GM19351 (cell line): ENCODE data around the gene HDAC11.
"Not testable (repeated sequence)": the region's sequence is repeated elsewhere in the genome, so short reads cannot be mapped to it uniquely, and the experiment has no call there.

Experiments
- ATAC-seq: cut with Tn5 transposase; IDR thresholded peaks from one replicate; pipeline ENCODE4 v1.9.1; 2021; ENCODE audit warnings: mild to moderate bottlenecking, moderate library complexity; ENCODE audit not compliant: unreplicated experiment

Gene HDAC11

DNA sequence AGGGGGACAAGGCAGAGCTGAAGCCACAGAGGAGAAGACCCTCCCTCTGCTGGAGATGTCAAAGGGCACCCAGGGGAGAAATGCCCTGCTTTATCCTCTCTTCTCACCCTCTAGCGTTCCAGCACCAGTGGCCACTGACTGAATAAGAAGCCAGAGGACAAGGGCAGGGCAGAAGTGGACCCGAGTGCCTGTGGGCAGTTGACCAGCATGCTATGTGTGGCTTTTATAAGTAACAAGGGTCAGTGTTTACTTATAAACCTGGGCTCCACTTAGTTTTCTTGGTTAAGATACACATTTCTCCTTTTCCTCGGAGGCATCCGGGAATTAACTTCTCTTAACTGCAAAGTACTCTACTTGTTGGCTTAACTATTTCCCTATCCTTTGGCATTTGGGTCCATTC is 13.3 kb upstream of the HDAC11 start:
- no peak for ATAC-seq

DNA sequence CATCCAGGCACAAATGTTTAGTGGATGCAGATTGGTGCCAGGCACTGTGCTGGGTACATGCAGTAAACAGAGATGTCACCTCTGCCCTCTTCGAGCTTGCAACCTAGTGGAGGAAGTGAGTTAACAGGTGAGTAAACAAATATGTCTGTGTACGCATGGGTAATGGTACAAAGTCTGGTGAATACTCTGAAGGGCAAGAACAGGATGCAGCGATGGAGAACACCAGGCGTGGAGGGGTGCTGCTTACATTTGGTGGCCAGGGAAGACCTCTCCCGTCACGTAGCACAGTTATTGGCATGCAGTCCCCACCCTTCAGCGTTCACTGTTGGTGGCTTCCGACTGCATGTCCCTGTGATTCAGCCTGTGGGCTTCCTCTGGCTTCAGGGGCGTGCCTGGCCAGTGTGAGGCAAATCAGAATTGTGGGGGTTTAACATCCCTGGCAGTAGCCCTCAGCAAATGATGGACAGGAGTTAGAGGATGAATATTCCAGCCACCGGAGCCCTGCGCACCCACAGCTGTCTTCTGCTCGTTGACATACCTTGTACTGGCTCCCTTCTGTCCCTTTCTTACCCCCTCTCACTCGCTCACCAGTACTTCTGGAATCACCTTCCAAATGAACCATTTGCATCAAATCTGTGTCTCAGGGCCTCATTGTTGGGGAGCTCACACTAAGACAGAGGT is 9.1 kb upstream of the HDAC11 start:
- ATAC-seq, result no peak

DNA sequence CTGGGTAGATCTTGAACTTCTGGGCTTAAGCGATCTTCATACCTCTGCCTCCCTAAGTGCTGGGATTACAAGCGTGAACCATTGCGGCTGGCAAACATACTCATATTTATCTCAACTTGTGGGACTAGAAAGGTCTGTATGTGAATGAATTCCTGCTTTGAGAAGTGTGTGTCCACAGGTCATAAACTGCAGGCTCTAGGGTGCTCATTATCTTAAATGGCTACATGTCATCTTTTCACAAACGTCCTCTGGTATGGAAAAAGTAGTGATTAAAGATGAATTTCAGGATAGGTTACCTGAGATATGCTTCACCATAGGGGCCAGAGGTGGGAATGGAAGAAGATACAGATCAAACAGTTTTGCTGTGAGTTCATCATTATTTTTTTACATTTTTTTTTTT is 7.8 kb upstream of the HDAC11 start:
- ATAC-seq, result no peak

DNA sequence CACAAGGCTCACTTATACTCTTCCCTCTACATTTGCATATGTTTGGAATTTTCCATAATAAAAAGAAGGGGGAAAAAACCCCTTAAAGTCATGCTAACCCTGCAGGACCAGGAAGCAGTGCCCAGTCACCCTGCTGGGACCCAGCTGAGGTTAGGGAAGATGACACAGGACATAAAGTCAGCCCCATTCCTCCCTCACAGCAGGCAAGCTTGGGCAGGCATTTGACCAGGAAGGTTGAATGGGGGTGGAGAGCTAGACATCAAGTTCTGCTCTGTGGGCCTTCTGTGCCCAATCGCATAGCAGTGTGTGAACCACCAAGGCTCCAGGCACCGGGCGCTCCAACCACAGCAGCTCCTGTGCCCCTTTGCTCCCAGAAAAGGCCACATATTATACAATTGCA is 7.1 kb upstream of the HDAC11 start:
- ATAC-seq, result no peak

DNA sequence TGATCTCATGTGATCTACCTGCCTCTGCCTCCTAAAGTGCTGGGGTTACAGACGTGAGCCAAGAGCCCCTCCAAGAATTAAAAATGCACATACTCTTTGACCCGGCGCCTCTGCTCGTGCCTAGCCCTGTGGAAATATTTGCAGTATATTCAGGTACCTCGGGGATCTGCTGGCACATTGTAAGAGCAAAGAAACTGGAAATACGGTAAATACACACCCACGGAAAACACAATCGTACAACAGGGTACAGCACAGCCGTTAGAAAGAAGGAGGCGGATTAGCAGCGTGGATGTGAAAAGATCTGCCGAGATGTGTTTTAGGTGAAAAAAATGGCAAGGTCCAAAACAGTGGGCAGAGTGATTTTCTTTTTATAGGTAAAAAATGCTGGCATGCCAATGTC is 6.1 kb upstream of the HDAC11 start:
- no peak for ATAC-seq

DNA sequence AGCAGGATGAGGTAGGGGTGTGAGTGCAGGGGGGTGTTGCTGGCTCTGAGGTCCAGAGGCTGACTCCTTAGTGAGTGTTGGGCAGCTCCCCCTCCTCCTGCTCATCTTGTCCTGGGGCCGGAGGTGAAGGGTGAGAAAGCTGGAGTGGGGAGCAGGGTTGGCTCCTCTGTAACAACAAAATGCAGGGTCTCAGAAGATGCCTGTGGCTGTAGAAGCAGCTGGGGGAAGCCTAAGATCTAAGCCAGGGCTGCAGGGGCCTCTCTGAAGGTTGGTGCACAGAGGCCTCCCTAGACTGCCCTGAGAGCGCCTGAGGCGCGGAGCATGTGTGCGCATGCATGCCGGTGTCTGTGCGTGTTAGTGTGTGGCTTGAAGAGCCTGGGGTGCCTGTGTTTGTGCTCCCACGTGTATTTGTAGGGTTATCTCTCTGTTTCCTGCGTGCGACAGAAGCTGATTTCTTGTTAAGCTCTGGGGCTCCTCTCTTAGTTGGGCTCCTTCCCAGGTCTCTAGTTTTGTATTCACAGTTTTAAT is 5.3 kb upstream of the HDAC11 start:
- no peak for ATAC-seq

DNA sequence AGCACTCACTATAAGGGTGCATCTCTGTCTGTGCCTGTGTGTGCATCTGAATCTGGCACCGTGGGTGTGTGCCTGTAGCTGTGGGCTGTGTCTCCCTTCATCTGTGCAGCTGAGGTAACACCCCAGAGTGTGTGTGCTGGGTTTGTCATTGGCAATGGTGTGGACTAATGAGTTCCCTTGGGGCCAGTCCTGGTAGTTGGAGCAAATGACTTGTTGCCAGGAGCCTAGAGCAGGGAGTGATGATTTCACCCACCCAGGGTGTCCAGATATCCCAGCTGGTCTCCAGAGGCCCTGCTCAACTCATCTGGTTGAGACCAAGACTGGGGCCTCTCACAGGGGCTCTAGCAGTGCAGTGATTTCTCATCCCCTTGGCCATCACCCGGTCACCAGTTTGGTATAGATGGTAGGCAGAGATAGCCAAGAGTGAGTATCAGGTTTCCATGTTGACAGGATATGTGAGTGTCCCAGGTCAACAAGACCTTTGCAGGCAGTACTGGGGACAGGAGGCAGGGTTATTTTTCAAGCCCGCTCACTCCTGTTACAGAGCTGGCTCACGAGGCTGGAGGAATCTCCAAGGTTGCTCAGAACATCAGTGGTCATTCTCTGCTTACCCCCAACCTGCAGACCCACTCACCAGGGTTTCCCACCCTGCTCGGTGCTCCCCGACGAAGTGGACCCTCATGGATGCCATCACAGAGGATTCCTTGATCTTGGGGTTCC is 4.1 kb upstream of the HDAC11 start:
- no peak for ATAC-seq

DNA sequence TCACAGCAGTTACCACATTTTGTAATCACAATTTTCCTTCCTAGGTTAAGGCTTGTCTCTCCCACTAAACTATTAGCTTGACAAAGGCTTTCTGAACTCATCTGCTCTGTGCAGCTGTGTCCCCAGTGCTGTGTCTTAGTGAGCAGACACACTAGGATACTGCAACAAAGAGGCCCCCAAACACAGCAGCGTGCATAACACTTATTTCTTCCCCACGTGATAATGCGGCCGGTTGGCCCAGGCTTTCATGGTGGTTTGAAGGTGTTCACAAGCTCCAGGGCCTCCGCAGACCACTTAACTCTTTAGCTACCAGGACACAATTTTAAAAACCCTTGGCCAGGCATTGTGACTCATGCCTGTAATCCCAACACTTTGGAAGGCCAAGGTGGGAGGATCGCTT is 2.2 kb upstream of the HDAC11 start:
- no peak for ATAC-seq

DNA sequence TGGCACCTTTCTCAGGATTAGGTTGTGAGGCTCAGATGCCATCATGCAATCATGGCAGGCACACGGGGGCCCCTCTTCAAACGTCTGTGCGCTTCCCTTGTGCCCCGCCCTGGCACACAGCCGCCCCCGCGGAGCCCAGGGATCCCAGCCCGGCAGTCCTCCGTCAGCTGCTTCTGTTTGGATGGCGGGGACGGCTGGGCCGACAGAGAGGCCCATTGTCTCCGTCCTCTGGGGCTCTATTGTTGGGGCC is 849 bp upstream of the HDAC11 start:
- ATAC-seq, result peak; percentile 10

DNA sequence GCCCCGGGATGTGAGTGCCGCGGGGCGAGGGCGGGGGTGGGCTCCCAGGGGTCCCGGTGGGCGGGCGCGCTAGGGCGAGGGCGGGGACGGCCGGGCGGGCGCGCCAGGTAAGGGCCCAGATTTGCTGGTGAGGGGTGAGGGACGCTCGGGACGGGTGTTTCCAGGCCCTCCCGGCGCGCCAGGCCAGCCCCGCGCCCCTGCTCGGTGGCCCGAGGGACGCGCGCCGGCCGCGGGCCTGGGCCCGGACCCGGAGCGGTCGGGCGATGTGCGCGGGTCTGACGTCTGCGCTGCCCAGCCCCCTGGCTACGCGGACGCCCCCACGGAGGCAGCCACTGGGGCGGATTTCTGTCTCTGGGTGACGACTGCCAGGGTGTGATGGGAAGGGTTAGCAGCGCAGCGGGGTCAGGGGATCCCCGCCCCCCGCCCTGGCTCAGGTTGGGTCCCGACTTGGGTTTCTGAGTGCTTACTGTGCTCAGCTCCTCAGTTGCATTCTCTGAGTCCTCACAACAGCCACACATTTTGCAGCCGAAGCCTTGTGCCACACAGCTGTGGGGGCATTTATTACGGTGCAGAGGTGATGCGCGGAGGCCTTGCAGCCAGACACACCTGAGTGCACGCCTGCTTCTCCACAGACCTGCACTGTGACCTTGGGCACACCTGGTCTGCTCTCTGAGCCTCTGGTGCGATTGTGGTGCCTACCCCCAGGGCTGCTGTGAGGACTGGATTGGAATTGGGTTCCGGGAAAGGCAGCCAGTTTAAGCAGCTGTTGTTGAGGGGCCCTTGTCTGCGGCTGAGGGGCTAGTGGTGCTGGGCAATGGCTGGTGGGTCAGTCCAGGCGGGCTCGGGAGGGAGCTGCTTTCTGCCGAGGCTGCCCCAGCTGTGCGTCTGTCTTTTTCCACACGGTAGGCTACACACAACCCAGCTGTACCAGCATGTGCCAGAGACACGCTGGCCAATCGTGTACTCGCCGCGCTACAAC is 523 bp downstream of the HDAC11 start:
- ATAC-seq, result peak; percentile 27

DNA sequence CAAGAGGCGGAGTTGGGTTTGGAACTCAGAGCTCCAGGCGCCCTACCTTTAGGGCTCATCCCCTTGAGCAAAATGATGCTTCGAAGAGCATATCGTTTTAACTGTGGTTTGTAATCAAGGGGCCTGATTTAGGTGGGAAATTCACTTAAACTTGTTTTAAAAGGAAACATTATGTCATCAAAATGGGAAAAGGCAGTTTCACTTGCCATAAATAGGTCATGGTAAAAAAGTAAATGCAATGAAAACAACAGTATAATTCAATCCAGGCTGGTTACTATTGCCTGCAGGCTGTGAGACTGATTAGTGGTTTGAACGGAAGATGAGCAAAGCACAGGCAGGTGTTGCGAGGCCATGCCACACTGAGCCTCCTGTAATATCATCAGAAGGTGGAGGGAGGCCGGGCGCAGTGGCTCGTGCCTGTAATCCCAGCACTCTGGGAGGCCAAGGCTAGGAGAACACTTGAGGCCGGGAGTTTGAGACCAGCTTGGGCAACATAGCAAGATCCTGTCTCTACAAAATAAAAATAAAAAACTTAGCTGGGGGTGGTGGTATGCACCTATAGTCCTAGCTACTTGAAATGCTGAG is 2.1 kb downstream of the HDAC11 start:
- no peak for ATAC-seq

DNA sequence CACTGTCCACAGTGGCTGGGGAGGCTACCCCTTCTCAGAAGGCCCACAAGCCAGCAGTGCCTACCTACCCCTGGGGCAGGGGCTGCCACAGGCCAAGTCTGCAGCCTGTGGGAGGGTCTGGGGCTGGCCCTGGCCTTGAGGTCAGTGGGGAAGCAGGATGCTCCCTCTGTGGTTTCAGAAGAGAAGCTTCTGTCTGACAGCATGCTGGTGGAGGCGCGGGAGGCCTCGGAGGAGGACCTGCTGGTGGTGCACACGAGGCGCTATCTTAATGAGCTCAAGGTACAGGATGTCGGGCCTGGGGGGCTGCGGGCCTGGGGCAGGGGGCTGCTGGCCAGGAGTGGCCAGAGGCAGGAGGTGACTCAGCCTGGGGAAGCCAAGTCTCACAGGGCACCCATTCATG is 3.2 kb downstream of the HDAC11 start:
- ATAC-seq, result no peak

DNA sequence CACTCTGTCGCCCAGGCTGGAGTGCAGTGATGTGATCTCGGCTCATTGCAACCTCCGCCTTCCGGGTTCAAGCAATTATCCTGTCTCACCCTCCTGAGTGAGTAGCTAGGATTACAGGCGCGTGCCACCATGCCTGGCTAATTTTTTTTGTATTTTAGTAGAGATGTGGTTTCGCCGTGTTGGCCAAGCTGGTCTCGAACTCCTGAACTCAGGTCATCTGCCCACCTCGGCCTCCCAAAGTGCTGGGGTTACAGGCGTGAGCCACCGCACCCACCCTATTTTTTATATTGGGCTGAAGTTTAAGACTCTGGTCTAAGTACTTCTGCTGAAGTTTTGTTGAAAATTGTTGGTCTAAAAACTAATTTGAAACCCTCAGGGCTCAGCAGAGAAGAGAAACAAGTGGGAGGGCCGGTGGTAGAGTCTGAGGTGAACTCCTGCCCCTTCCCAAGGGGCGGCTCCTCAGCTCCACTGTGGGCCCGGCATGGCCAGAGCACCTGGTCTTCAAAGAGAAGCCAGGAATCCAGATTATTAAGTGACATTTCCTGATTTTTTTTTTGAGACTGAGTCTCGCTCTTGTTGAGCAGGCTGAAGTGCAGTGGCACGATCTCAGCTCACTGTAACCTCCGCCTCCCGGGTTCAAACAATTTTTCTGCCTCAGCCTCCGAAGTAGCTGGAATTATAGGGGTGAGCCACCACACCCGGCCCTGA is 4.0 kb downstream of the HDAC11 start:
- no peak for ATAC-seq

DNA sequence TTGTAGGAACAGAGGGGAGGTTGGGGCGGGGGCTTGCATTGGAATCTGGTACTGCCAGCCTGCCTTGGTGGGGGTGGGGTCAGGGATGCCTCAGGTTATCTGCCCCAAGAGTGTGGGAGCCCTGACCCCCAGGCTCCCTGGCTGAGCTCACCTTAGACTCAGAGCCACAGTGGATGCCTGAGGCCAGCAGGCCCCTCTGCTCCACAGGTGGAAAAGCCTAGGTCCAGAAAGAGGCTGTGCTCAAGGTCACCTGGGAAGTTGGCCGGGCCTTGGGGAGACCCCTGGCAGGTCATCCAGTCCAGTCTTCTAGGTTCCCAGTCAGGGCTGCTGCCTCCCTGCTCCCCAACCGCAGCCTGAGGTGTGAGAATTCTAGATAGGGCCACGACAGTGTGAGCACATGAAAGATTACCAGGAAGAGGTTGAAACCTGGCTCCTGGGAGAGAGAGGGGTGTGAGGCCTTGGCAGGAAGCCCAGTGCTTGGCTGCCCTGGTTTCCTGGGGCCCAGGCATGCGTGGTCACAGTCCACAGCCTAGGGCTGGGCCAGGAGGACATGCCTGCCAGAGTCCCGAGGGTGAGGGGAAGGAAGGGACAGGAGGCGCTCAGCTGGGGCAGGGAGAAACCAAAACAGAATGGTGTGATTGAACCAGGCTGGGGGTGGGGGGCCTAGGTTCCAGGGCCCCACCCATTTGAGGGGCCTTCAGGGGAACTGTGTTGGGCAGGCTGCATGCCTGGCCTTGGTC is 4.9 kb downstream of the HDAC11 start:
- no peak for ATAC-seq

DNA sequence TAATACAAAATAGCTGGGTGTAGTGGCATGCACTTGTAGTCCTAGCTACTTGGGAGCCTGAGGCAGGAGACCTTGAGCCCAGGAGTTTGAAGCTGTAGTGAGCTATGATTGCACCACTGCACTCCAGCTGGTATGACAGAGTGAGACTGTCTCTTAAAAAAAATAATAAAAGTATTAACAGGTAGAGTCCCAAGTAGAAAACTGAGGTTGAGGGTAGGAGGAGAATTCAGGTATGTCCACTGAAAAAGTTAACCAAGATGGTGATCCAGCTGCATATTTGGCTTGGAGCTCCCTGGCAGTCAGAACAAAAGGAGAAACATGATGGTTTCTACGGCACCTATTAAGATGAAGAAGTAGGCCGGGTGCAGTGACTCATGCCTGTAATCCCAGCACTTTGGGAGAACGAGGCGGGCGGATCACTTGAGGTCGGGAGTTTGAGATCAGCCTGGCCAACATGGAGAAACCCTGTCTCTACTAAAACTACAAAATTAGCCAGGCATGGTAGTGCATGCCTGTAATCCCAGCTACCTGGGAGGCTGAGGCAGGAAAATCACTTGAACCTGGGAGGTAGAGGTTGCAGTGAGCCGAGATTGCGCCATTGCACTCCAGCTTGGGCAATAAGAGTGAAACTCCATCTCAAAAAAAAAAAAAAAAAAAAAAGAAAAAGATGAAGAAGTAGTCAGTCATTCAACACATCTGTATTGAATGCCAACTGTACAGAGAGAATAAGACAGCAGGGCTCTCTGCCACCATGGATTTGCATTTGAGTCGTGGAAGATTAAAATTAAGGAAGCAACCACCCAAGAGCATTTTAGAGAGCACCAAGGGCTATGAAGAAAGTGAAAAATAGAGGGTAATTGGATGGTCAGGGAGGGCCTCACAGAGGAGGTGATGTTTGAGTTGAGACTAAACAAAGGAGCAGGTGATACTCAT is 5.8 kb downstream of the HDAC11 start:
- not testable (repeated sequence) for ATAC-seq

DNA sequence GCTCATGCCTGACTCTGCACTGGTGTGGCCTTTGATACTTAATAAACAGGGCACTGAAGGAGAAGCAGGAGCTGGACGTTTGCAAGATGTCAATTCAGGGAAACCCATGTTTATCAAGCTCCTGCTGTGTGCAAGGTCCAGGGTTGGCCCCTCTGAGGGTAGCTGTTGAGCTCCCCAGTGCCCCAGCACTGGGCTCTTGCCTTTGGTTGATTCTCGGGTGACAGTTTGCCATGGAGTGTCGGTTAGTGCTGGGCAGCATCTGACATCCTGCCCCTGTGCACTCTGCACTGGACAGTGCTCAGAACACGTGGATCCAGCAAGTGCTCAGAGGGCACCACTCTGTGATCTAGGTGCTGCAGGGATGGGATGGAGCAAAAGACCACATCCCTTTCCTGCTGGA is 7.3 kb downstream of the HDAC11 start:
- no peak for ATAC-seq

DNA sequence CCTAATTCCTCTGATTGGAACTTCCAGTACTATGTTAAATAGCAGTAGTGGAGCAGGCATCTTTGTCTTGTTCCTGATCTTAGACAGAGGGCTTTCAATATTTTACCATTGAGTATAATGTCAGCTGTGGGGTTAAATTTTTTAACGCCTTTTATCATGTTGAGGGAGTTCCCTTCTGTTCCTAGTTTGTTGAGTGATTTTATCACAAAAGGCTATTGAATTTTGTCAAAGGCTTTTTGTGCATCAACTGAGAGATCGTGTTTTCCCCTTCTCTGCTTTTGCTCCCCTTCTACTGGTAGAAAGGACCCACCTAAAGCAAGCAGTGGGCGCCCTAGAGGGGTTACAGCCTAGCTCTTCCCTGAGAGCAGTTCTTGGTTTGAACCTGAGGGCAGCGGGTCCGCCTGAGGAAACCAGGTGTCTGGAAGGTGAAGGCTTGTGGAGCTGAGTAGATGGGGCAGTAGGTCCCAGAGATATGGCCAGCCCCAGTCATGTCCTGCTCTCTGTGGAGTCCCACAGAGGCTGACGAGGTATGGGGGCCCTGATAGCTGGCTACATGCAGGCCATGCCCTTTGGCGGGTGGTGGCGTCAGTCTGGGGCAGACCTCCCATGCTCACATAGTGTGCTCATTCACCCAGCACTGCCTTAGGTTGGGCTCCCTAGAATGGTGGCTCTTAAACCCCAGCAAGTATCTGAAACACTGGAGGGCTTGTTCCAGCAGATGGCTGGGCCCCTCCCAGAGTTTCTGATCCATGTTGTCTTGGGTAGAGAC is 11.3 kb downstream of the HDAC11 start:
- ATAC-seq, result no peak

DNA sequence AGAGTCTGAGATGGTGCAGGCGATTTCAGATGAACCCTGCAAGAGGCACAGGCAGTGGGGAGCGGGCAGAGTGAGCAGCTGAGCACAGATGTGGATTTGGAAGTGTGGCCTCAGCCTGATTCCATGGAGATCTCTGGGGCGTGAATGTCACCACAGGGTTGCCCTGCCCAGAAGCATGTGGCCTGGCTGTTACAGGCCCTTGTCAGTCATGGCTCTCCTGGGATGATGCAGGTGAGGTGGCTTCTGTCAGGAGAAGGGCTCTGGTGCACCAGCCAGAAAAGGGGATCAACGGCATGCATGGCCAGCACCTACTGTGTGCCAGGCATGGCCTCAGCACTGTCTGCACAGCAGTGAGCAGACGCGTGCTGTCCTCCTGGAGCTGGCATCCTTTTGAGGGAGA is 11.9 kb downstream of the HDAC11 start:
- ATAC-seq, result no peak
